T-helper 2 cell (primary cell): Measurements from ENCODE around the gene KCNQ1.

Experiments used
- DNase-seq, 5 experiments: peaks; one replicate each; pipeline versions ENCODE4 v3.0.0 to v3.0.0-alpha.2; 2012 to 2022

Gene KCNQ1

GRCh38 chr11:2752204-2752770 is 307.5 kb downstream of the KCNQ1 start:
- peak in 1 of 5 experiments; percentile 0 for DNase-seq

GRCh38 chr11:2752923-2753322 is 308.1 kb downstream of the KCNQ1 start:
- no peak for DNase-seq

- no peak for DNase-seq
Measured at GRCh38 chr11:2754008-2754407, 309.2 kb downstream of the KCNQ1 start.

GRCh38 chr11:2755071-2755470 is 310.3 kb downstream of the KCNQ1 start:
- DNase-seq, result no peak

- no peak for DNase-seq
Measured at GRCh38 chr11:2758751-2759150, 313.9 kb downstream of the KCNQ1 start.

GRCh38 chr11:2759228-2760195 is 314.7 kb downstream of the KCNQ1 start:
- DNase-seq, result no peak

- DNase-seq, result no peak
Measured at GRCh38 chr11:2760196-2760871, 315.5 kb downstream of the KCNQ1 start.

- no peak for DNase-seq
Measured at GRCh38 chr11:2761131-2762030, 316.6 kb downstream of the KCNQ1 start.

GRCh38 chr11:2762031-2762380 is 317.2 kb downstream of the KCNQ1 start:
- DNase-seq, result no peak

GRCh38 chr11:2762451-2762850 is 317.6 kb downstream of the KCNQ1 start:
- DNase-seq, result no peak

GRCh38 chr11:2763984-2764383 is 319.2 kb downstream of the KCNQ1 start:
- no peak for DNase-seq

GRCh38 chr11:2765491-2765890 is 320.7 kb downstream of the KCNQ1 start:
- DNase-seq, result no peak

- no peak for DNase-seq
Measured at GRCh38 chr11:2766166-2766565, 321.4 kb downstream of the KCNQ1 start.

GRCh38 chr11:2767071-2767470 is 322.3 kb downstream of the KCNQ1 start:
- no peak for DNase-seq

- no peak for DNase-seq
Measured at GRCh38 chr11:2767801-2768200, 323.0 kb downstream of the KCNQ1 start.

GRCh38 chr11:2768471-2769408 is 323.9 kb downstream of the KCNQ1 start:
- DNase-seq, result no peak

- DNase-seq, result no peak
Measured at GRCh38 chr11:2769409-2770095, 324.7 kb downstream of the KCNQ1 start.

- DNase-seq, result no peak
Measured at GRCh38 chr11:2770096-2770751, 325.4 kb downstream of the KCNQ1 start.

- no peak for DNase-seq
Measured at GRCh38 chr11:2770761-2771301, 326.0 kb downstream of the KCNQ1 start.
